Measurements from ENCODE around the gene LTBP1. TPM values are rescaled to one million over a fixed set of nuclear protein-coding genes. Genes with fewer than 3 reads are reported as not detected.

Gene LTBP1
- total and polyA plus RNA-seq, 2 donors (not counting 1 experiment from before 2014, with no cell fraction given) = 0.69 TPM; not detected in 1

DNA sequence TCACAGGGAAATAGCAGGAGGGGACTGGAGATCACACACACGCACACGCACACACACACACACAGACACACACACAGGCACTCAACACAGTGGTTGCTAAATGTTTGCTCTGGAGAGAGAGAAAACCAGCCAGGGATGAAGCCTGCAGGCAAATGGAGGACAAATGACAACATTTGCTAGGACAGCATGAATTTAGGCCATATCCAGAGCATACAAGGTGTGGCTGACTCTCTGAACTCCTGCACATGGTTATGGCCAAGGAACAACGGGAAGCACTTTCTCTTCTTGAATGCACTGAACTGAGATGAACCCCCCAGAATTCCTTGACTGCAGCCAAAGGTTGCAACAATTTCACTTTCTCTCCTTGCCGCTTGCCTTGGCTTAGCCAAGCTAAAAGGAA, 299.7 kb downstream of the LTBP1 start:
- ATAC-seq (ENCODE audit: low read depth) (no peak), DNase-seq (no peak)
- Mint-ChIP-seq H3K4me1 (no peaks in the 10 kb centered on the region), H3K27me3 (no peaks in the 10 kb centered on the region), H3K27ac (no peak overlapping the region), H3K4me3 (no peak overlapping the region), H3K9me3 (ENCODE audit: insufficient read depth) (no peaks in the 10 kb centered on the region)
- Histone ChIP-seq H3K9me3 (ENCODE audit: control extremely low read depth in 1 of 3, control insufficient read depth in 2 of 3, insufficient read depth in 1 of 3, low read length in 2 of 3) (no peaks in the 10 kb centered on the region), H3K4me3 (ENCODE audit: control extremely low read depth in 1 of 5, extremely low read depth in 1 of 5, insufficient read depth in 1 of 5, low read depth in 2 of 5, low read length in 4 of 5) (no peak overlapping the region), H3K27ac (ENCODE audit: low read length in 2 of 2) (no peak overlapping the region), H3K27me3 (replicated peaks in 1 of 4; ENCODE audit: control extremely low read depth in 1 of 4, control insufficient read depth in 3 of 4, insufficient read depth in 4 of 4, low read length in 3 of 4) (peaks cover 0 to 2% (median 0%) of the 10 kb centered on the region in 4 experiments), H3K79me2 (ENCODE audit: control insufficient read depth, insufficient read depth, low read length) (no peaks in the 10 kb centered on the region), H2AFZ (ENCODE audit: insufficient read depth, low read depth, low read length, poor library complexity, severe bottlenecking) (no peak overlapping the region), H3K36me3 (replicated peaks in 1 of 2; ENCODE audit: control extremely low read depth in 1 of 2, control insufficient read depth in 1 of 2, extremely low read depth in 1 of 2, insufficient read depth in 2 of 2, low read length in 1 of 2) (no peaks in the 10 kb centered on the region), H3K9ac (ENCODE audit: low read length) (no peak overlapping the region), H3K4me2 (replicated peaks; ENCODE audit: low read depth, low read length, poor library complexity, severe bottlenecking) (no peak overlapping the region), H3K4me1 (ENCODE audit: control insufficient read depth in 2 of 2, insufficient read depth in 2 of 2, low read length in 2 of 2) (no peaks in the 10 kb centered on the region), H4K20me1 (ENCODE audit: control insufficient read depth, insufficient read depth, low read length, poor library complexity, severe bottlenecking) (no peaks in the 10 kb centered on the region)
- ChIA-PET CTCF (no interaction called here), POLR2A (no interaction called here)
- no peak for TF ChIP-seq EZH2 (IDR thresholded peaks at IDR 0.05; ENCODE audit: borderline replicate concordance, insufficient read depth, low read depth, low read length, poor library complexity, severe bottlenecking)
- TF ChIP-seq, protein P1, sequence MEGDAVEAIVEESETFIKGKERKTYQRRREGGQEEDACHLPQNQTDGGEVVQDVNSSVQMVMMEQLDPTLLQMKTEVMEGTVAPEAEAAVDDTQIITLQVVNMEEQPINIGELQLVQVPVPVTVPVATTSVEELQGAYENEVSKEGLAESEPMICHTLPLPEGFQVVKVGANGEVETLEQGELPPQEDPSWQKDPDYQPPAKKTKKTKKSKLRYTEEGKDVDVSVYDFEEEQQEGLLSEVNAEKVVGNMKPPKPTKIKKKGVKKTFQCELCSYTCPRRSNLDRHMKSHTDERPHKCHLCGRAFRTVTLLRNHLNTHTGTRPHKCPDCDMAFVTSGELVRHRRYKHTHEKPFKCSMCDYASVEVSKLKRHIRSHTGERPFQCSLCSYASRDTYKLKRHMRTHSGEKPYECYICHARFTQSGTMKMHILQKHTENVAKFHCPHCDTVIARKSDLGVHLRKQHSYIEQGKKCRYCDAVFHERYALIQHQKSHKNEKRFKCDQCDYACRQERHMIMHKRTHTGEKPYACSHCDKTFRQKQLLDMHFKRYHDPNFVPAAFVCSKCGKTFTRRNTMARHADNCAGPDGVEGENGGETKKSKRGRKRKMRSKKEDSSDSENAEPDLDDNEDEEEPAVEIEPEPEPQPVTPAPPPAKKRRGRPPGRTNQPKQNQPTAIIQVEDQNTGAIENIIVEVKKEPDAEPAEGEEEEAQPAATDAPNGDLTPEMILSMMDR (IDR thresholded peaks at IDR 0.05) = no peak
- 94% methylated on average over 2 of the region's 4 CpGs for WGBS (ENCODE audit: insufficient coverage)
- intact Hi-C loops (cut with micrococcal nuclease) = no loop called here

GRCh38 chr2:33247365-33247764, 300.6 kb downstream of the LTBP1 start:
- no peaks in the 10 kb centered on the region for H3K9me3 ChIP-seq (ENCODE audit: control extremely low read depth in 1 of 3, control insufficient read depth in 2 of 3, insufficient read depth in 1 of 3, low read length in 2 of 3)
- H2AFZ ChIP-seq (ENCODE audit: insufficient read depth, low read depth, low read length, poor library complexity, severe bottlenecking) = no peak overlapping the region
- DNase-seq (no peak), ATAC-seq (ENCODE audit: low read depth) (no peak)
- no peak for TF ChIP-seq EZH2 (IDR thresholded peaks at IDR 0.05; ENCODE audit: borderline replicate concordance, insufficient read depth, low read depth, low read length, poor library complexity, severe bottlenecking)
- TF ChIP-seq, protein P1 (IDR thresholded peaks at IDR 0.05) = no peak
- H3K4me3 Mint-ChIP-seq = no peak overlapping the region
- no peak overlapping the region for H3K4me3 ChIP-seq (ENCODE audit: control extremely low read depth in 1 of 5, extremely low read depth in 1 of 5, insufficient read depth in 1 of 5, low read depth in 2 of 5, low read length in 4 of 5)
- no peak overlapping the region for H3K4me2 ChIP-seq (replicated peaks; ENCODE audit: low read depth, low read length, poor library complexity, severe bottlenecking)
- no peak overlapping the region for H3K27ac ChIP-seq (ENCODE audit: low read length in 2 of 2)
- H3K9me3 Mint-ChIP-seq (ENCODE audit: insufficient read depth) = no peaks in the 10 kb centered on the region
- CTCF ChIA-PET = no interaction called here
- H4K20me1 ChIP-seq (ENCODE audit: control insufficient read depth, insufficient read depth, low read length, poor library complexity, severe bottlenecking) = no peaks in the 10 kb centered on the region
- H3K9ac ChIP-seq (ENCODE audit: low read length) = no peak overlapping the region
- H3K27ac Mint-ChIP-seq = no peak overlapping the region
- no peaks in the 10 kb centered on the region for H3K36me3 ChIP-seq (replicated peaks in 1 of 2; ENCODE audit: control extremely low read depth in 1 of 2, control insufficient read depth in 1 of 2, extremely low read depth in 1 of 2, insufficient read depth in 2 of 2, low read length in 1 of 2)
- H3K27me3 Mint-ChIP-seq = no peaks in the 10 kb centered on the region
- H3K79me2 ChIP-seq (ENCODE audit: control insufficient read depth, insufficient read depth, low read length) = no peaks in the 10 kb centered on the region
- POLR2A ChIA-PET = no interaction called here
- H3K4me1 Mint-ChIP-seq = no peaks in the 10 kb centered on the region
- WGBS (ENCODE audit: insufficient coverage) = no CpG with 5 or more reads among the region's 1 CpG
- intact Hi-C loops (cut with micrococcal nuclease) = no loop called here
- H3K27me3 ChIP-seq (replicated peaks in 1 of 4; ENCODE audit: control extremely low read depth in 1 of 4, control insufficient read depth in 3 of 4, insufficient read depth in 4 of 4, low read length in 3 of 4) = no peaks in the 10 kb centered on the region
- H3K4me1 ChIP-seq (ENCODE audit: control insufficient read depth in 2 of 2, insufficient read depth in 2 of 2, low read length in 2 of 2) = no peaks in the 10 kb centered on the region
